Endothelial cell of umbilical vein (primary cell): ENCODE data around the gene ARHGAP22. TPM values are rescaled to one million over a fixed set of nuclear protein-coding genes. Genes with fewer than 3 reads are reported as not detected.

Source experiments
- BruUV-seq: library from RNA; stranded (reverse); fragments of 400-500 nt; replicated peaks from 2 replicates; lab custom pipeline; 2021; lab: Mats Ljungman, UMichigan
- CTCF ChIA-PET: fragments of 300-600, 350-600 bp; sonication (Branson Sonifier 250); formaldehyde crosslinking; loops from one replicate; lab custom pipeline; 2021; ENCODE audit warnings: antibody characterized with exemption, inconsistent platforms; lab: Charles Lee
- POLR2A ChIA-PET: fragments of 300-600, 350-600 bp; sonication (Branson Sonifier 250); formaldehyde crosslinking; loops from one replicate; lab custom pipeline; 2021; ENCODE audit warnings: antibody characterized with exemption, inconsistent platforms; lab: Charles Lee
- DNase-seq: peaks from one replicate; pipeline ENCODE4 v3.0.0-alpha.2; 2011; ENCODE audit warnings: low read depth, low spot score
- FAIRE-seq: peaks from 2 replicates; lab custom pipeline; 2011; peaks lifted over from hg19 to GRCh38; lab: Jason Lieb, UNC
- H2AFZ ChIP-seq: 2 replicates; pipeline ENCODE4 v1.6.0; 2012; ENCODE audit warnings: low read depth, low read length, control low read depth, inconsistent platforms
- H3K27ac ChIP-seq: 2 replicates; pipeline ENCODE4 v1.5.1; 2011; ENCODE audit warnings: low read depth, mild to moderate bottlenecking, control low read depth, low read length, moderate library complexity; ENCODE audit not compliant: insufficient read depth
- H3K27me3 ChIP-seq, 2 experiments: 2 replicates each; pipeline versions ENCODE4 v1.6.0 to v1.6.1; 2011; ENCODE audit warnings: low read length in 2 of 2, mixed read lengths in 1 of 2; ENCODE audit not compliant: control insufficient read depth in 2 of 2, insufficient read depth in 2 of 2
- H3K36me3 ChIP-seq, 2 experiments: 2 replicates in 1 of 2; 3 replicates in 1 of 2; pipeline ENCODE4 v1.5.1; 2011; ENCODE audit warnings: low read length in 2 of 2, mild to moderate bottlenecking in 1 of 2, moderate library complexity in 1 of 2; ENCODE audit not compliant: control insufficient read depth in 2 of 2, insufficient read depth in 2 of 2; ENCODE audit errors: extremely low read depth in 1 of 2
- H3K4me1 ChIP-seq: 3 replicates; pipeline ENCODE4 v1.5.1; 2011; ENCODE audit warnings: mild to moderate bottlenecking, low read length; ENCODE audit not compliant: control insufficient read depth, insufficient read depth; ENCODE audit errors: extremely low read depth
- H3K4me2 ChIP-seq: 2 replicates; pipeline ENCODE4 v1.6.1; 2011; ENCODE audit warnings: low read length, control low read depth, mixed read lengths; ENCODE audit not compliant: insufficient read depth
- H3K4me3 ChIP-seq, 3 experiments: fragments of 200-600 bp in 1 of 3; sonication (generic), shearing (Covaris generic) in 1 of 3; replicated peaks in 1 of 3; 2 replicates each; pipeline ENCODE4 v1.5.1; 2011 to 2016; ENCODE audit warnings: control low read depth in 3 of 3, low read length in 3 of 3, mild to moderate bottlenecking in 2 of 3, inconsistent platforms in 1 of 3, low read depth in 1 of 3, moderate library complexity in 1 of 3; ENCODE audit not compliant: insufficient read depth in 1 of 3
- H3K79me2 ChIP-seq: 2 replicates; pipeline ENCODE4 v1.6.0; 2012; ENCODE audit warnings: low read length, inconsistent platforms; ENCODE audit not compliant: control insufficient read depth, insufficient read depth
- H3K9ac ChIP-seq: replicated peaks from 2 replicates; pipeline ENCODE3; 2011; ENCODE audit warnings: low read length, control low read depth; ENCODE audit not compliant: insufficient read depth; ENCODE audit errors: extremely low read depth
- H3K9me1 ChIP-seq: replicated peaks from 3 replicates; pipeline ENCODE4 v1.6.0; 2011; ENCODE audit warnings: mild to moderate bottlenecking, low read length; ENCODE audit not compliant: control insufficient read depth, insufficient read depth; ENCODE audit errors: extremely low read depth
- H3K9me3 ChIP-seq: replicated peaks from 2 replicates; pipeline ENCODE4 v1.5.1; 2012; ENCODE audit warnings: low read length, inconsistent platforms; ENCODE audit not compliant: control insufficient read depth, insufficient read depth
- H4K20me1 ChIP-seq: replicated peaks from 2 replicates; pipeline ENCODE3; 2011; ENCODE audit warnings: mild to moderate bottlenecking, low read length; ENCODE audit not compliant: control insufficient read depth, insufficient read depth; ENCODE audit errors: extremely low read depth
- EZH2 ChIP-seq: IDR thresholded peaks from 2 replicates; pipeline ENCODE4 v1.6.1; 2012; ENCODE audit warnings: borderline replicate concordance, low read depth, mild to moderate bottlenecking, moderate library complexity, low read length, inconsistent platforms; ENCODE audit not compliant: severe bottlenecking
- FOS ChIP-seq: IDR thresholded peaks from 2 replicates; pipeline ENCODE4 v1.6.1; 2011; ENCODE audit warnings: mild to moderate bottlenecking, low read length, moderate library complexity, borderline replicate concordance; ENCODE audit not compliant: insufficient read depth
- GATA2 ChIP-seq: IDR thresholded peaks from 2 replicates; pipeline ENCODE4 v1.7.0; 2011; ENCODE audit warnings: low read depth, mild to moderate bottlenecking, moderate library complexity, mixed read lengths, low read length; ENCODE audit not compliant: insufficient read length, insufficient read depth
- JUN ChIP-seq: IDR thresholded peaks from 2 replicates; pipeline ENCODE4 v1.6.1; 2011; ENCODE audit warnings: borderline replicate concordance, low read depth; ENCODE audit not compliant: insufficient read length, insufficient read depth
- MYC ChIP-seq: IDR thresholded peaks from one replicate; pipeline ENCODE4 v1.6.1; 2011; ENCODE audit warnings: mild to moderate bottlenecking, low read depth, low read length
- POLR2A ChIP-seq: IDR thresholded peaks from 2 replicates; pipeline ENCODE4 v1.6.1; 2012; ENCODE audit warnings: low read depth, mild to moderate bottlenecking, control low read depth, low read length
- POLR2AphosphoS5 ChIP-seq: IDR thresholded peaks from 2 replicates; pipeline ENCODE4 v1.6.1; 2012; ENCODE audit warnings: low read depth, mild to moderate bottlenecking, control low read depth, low read length, moderate library complexity; ENCODE audit not compliant: insufficient read depth
- dilution Hi-C: fragments of 300-500 bp; cut with MboI; formaldehyde crosslinking; loops from one replicate; pipeline ENCODE4 v1.15.0; 2019; ENCODE audit warnings: low sequenced_read_pairs; ENCODE audit not compliant: extremely low pct_ligation_motif_present
- intact Hi-C: fragments of 100-400 bp; cut with micrococcal nuclease; formaldehyde crosslinking; loops from one replicate; pipeline ENCODE4 v1.10.0; 2022
- polyA plus RNA-seq, 4 experiments: library from polyadenylated mRNA; depleted of rRNA in 3 of 4; stranded (reverse) in 3 of 4; unstranded in 1 of 4; fragments of >200 nt; gene quantifications; 2 replicates each; pipeline versions ENCODE4 v1.2.1 to v1.2.3, GENCODE V29; 2011 to 2012; ENCODE audit warnings: missing spikeins in 1 of 4
- total RNA-seq: library from RNA; stranded (reverse); gene quantifications from 2 replicates; pipeline ENCODE4 v1.2.3, GENCODE V29; 2021
- TF ChIP-seq, protein P1 (sequence below): IDR thresholded peaks from 2 replicates; pipeline ENCODE4 v1.6.1; 2011; ENCODE audit not compliant: insufficient read depth, insufficient read length
- TF ChIP-seq, protein P2 (sequence below), 2 donors: IDR thresholded peaks; 1 replicate in 1 of 2; 2 replicates in 1 of 2; pipeline ENCODE4 v1.5.1; 2011; ENCODE audit warnings: low read length in 2 of 2, mild to moderate bottlenecking in 2 of 2, moderate library complexity in 2 of 2, control low read depth in 1 of 2, inconsistent platforms in 1 of 2, low read depth in 1 of 2; ENCODE audit not compliant: insufficient read depth in 1 of 2; ENCODE audit errors: extremely low read depth in 1 of 2

The ARHGAP22 gene
- total and polyA plus RNA-seq, 2 donors (not counting 3 experiments of a cell fraction or from before 2014, with no cell fraction given), result 8.6 to 50.3 TPM

DNA sequence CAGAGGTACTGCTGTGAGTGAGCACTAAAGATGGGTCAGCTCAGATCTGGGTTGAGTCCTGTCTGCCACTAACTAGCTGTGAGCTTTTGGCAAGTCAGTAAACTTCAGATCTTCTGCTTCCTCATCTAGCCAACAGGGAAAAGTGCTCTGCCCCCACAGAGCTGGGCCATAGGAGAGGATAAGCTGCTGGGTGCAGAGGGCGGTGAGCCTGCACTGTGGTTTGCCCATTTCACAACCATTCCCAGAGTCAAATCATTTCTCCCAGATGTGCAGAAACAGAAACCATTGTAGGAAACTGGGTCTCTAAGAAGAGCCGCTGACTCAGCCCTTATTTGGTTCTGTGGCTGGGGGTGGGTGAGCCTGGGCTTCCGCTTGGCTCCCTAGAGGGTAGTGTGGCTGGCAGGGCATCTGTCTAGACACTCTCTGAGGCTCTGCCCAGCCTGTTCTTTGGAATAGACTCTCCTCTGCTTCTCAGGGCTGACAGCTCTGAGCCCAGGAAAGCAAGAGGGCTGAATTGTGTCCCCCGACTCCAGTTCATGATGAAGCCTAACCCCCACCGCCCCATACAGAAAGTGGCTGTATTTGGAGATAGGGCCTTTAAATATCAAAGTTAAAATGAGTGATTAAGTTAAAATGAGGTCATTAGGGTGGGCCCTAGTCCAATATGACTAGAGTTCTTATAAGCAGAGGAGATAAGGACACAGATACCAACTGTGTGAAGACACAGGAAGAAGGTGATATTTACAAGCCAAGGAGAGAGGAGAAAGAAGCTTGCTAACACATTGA, 29.5 kb upstream of the ARHGAP22 start:
- Histone ChIP-seq H3K36me3 (no peaks in the 10 kb centered on the region), H3K9me3 (no peaks in the 10 kb centered on the region), H3K4me3 (no peak overlapping the region), H3K79me2 (no peaks in the 10 kb centered on the region), H3K27ac (no peak overlapping the region), H3K27me3 (no peaks in the 10 kb centered on the region), H2AFZ (no peak overlapping the region), H3K4me2 (no peak overlapping the region), H4K20me1 (no peaks in the 10 kb centered on the region), H3K9me1 (no peaks in the 10 kb centered on the region), H3K4me1 (peaks cover 4% of the 10 kb centered on the region), H3K9ac (no peak overlapping the region)
- intact Hi-C loops, result no loop called here
- dilution Hi-C loops, result no loop called here
- BruUV-seq, result no TSS peak
- CTCF ChIA-PET, result interaction anchor here (0.9 to 2.0 kb wide), 2 partner anchors 19 to 22 kb away, joined by 3 to 10 read pairs; no protein-coding TSS in a partner anchor
- POLR2A ChIA-PET, result no interaction called here
- FAIRE-seq, result no peak
- DNase-seq, result no peak
- TF ChIP-seq EZH2, result no peak
- TF ChIP-seq POLR2AphosphoS5, result no peak
- TF ChIP-seq JUN, result no peak
- no peak for TF ChIP-seq MYC
- TF ChIP-seq POLR2A, result no peak

DNA sequence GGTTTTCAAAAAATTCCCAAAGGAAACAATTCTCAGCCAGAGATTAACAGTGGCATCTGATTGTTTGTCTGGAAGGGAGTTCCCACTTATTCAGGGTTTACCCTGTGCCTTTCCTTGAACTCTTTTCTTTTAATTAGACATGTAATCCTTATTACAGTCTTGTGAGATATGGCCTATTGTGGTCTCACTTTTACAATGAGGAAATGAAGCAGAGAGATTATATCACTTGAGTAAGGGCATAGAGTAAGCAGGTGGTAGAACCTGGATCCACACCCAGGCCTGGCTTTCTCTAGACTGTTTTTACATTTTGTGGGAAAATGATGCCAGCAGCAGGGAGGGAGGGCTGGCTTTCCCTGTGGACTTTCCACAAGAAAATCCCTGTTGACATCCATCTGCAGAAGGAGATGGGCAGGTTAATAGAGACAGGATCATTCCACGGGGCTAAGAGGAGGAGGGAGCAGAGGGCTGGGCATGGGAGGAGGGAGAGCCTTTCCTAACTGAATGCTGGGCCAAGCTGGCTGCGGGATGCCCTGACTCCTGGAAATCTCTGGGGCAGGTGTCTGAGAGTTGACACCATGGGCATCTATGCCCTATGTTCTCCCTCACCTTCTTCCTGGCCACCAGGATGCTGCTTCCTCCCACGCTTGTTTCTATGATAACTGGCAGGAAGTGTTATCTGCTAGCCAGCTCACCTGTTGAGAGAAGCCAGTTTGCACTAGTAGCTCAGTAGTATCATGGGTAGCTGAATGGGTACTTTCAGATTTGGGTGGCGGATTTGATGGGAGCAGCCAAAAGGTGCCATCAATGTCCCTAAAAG, 28.7 kb upstream of the ARHGAP22 start:
- no peaks in the 10 kb centered on the region for H3K4me1 ChIP-seq
- no peak overlapping the region for H3K9ac ChIP-seq
- CTCF ChIA-PET, result interaction anchor here (0.9 to 2.0 kb wide), 2 partner anchors 18 to 23 kb away, joined by 3 to 10 read pairs; no protein-coding TSS in a partner anchor
- FAIRE-seq (no peak), DNase-seq (no peak)
- no peaks in the 10 kb centered on the region for H4K20me1 ChIP-seq
- dilution Hi-C loops, result no loop called here
- H3K9me1 ChIP-seq, result no peaks in the 10 kb centered on the region
- intact Hi-C loops, result no loop called here
- H3K9me3 ChIP-seq, result no peaks in the 10 kb centered on the region
- H2AFZ ChIP-seq, result no peak overlapping the region
- H3K36me3 ChIP-seq, result no peaks in the 10 kb centered on the region
- no TSS peak for BruUV-seq
- no peaks in the 10 kb centered on the region for H3K27me3 ChIP-seq
- no peak overlapping the region for H3K4me2 ChIP-seq
- no peak for TF ChIP-seq FOS
- TF ChIP-seq, protein P1, sequence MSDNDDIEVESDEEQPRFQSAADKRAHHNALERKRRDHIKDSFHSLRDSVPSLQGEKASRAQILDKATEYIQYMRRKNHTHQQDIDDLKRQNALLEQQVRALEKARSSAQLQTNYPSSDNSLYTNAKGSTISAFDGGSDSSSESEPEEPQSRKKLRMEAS, result no peak
- TF ChIP-seq POLR2A, result no peak
- TF ChIP-seq EZH2, result no peak
- no peak for TF ChIP-seq GATA2
- no peak for TF ChIP-seq MYC
- TF ChIP-seq, protein P2, sequence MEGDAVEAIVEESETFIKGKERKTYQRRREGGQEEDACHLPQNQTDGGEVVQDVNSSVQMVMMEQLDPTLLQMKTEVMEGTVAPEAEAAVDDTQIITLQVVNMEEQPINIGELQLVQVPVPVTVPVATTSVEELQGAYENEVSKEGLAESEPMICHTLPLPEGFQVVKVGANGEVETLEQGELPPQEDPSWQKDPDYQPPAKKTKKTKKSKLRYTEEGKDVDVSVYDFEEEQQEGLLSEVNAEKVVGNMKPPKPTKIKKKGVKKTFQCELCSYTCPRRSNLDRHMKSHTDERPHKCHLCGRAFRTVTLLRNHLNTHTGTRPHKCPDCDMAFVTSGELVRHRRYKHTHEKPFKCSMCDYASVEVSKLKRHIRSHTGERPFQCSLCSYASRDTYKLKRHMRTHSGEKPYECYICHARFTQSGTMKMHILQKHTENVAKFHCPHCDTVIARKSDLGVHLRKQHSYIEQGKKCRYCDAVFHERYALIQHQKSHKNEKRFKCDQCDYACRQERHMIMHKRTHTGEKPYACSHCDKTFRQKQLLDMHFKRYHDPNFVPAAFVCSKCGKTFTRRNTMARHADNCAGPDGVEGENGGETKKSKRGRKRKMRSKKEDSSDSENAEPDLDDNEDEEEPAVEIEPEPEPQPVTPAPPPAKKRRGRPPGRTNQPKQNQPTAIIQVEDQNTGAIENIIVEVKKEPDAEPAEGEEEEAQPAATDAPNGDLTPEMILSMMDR (IDR thresholded peaks at IDR 0.05; ENCODE audit: extremely low read depth in 1 of 2, insufficient read depth in 1 of 2, low read depth in 1 of 2, low read length in 2 of 2), result no peak
- TF ChIP-seq JUN, result no peak
- no peak for TF ChIP-seq POLR2AphosphoS5
- no peak overlapping the region for H3K27ac ChIP-seq
- H3K4me3 ChIP-seq, result no peak overlapping the region
- POLR2A ChIA-PET, result no interaction called here
- H3K79me2 ChIP-seq, result no peaks in the 10 kb centered on the region
